HepG2 (cell line): ENCODE data around the gene CEBPA. TPM values are rescaled to one million over a fixed set of nuclear protein-coding genes. Genes with fewer than 3 reads are reported as not detected.
A peak's percentile ranks its signal among the peaks of the same experiment; 100 is the strongest.

ENCODE experiments used
- ASH2L ChIP-seq: fragments of 300-600, 200-600 bp; sonication (generic); IDR thresholded peaks from 2 replicates; pipeline ENCODE4 v1.7.0; 2017; ENCODE audit warnings: low read depth, mild to moderate bottlenecking, moderate library complexity, mixed read lengths, low read length; ENCODE audit not compliant: insufficient read length
- ETS1 ChIP-seq: sonication (generic); formaldehyde crosslinking; IDR thresholded peaks from 2 replicates; pipeline ENCODE4 v1.4.0; 2020; ENCODE audit warnings: missing genetic modification reagents
- FOXJ3 ChIP-seq: sonication (generic); formaldehyde crosslinking; IDR thresholded peaks from 2 replicates; pipeline ENCODE4 v1.4.0; 2020; ENCODE audit warnings: missing genetic modification reagents, mild to moderate bottlenecking, borderline replicate concordance
- GTF3A ChIP-seq: sonication (generic); formaldehyde crosslinking; conservative IDR thresholded peaks from 2 replicates; pipeline ENCODE4 v1.4.0; 2020; ENCODE audit warnings: mild to moderate bottlenecking, missing genetic modification reagents
- PPARG ChIP-seq: conservative IDR thresholded peaks from 2 replicates; pipeline ENCODE4 v1.6.1; 2016; ENCODE audit warnings: missing biosample characterization, missing genetic modification reagents
- RARG ChIP-seq: sonication (generic); formaldehyde crosslinking; IDR thresholded peaks from 2 replicates; pipeline ENCODE4 v1.4.0; 2020; ENCODE audit warnings: low read depth, mild to moderate bottlenecking, missing genetic modification reagents
- SNAI1 ChIP-seq: sonication (generic); formaldehyde crosslinking; IDR thresholded peaks from 2 replicates; pipeline ENCODE4 v1.5.0; 2020; ENCODE audit warnings: mild to moderate bottlenecking, missing genetic modification reagents, borderline replicate concordance
- SNRNP70 ChIP-seq: fragments of 200-400 bp; formaldehyde crosslinking; IDR thresholded peaks from 2 replicates; pipeline ENCODE4 v1.6.1; 2017; ENCODE audit warnings: mild to moderate bottlenecking, low read depth, low read length, moderate library complexity
- ZNF343 ChIP-seq: sonication (generic); formaldehyde crosslinking; IDR thresholded peaks from 2 replicates; pipeline ENCODE4 v1.4.0; 2020; ENCODE audit warnings: mild to moderate bottlenecking, missing genetic modification reagents
- ZNF570 ChIP-seq: sonication (generic); formaldehyde crosslinking; IDR thresholded peaks from 2 replicates; pipeline ENCODE4 v1.4.0; 2020; ENCODE audit warnings: mild to moderate bottlenecking, missing genetic modification reagents, borderline replicate concordance
- ZNF616 ChIP-seq: sonication (generic); formaldehyde crosslinking; IDR thresholded peaks from 2 replicates; pipeline ENCODE4 v1.5.0; 2020; ENCODE audit warnings: low read depth, mild to moderate bottlenecking, missing genetic modification reagents
- polyA plus RNA-seq, 8 experiments: library from polyadenylated mRNA; depleted of rRNA in 3 of 8; stranded (reverse) in 7 of 8; unstranded in 1 of 8; fragments of >200 nt; fragmentation: Illumina TruSeq in 4 of 8; extraction: Trizol in 4 of 8; gene quantifications; 2 replicates each; pipeline versions ENCODE4 v1.2.1 to v1.2.3, GENCODE V29; 2011 to 2016; ENCODE audit warnings: low read depth in 4 of 8, missing spikeins in 1 of 8, mixed read lengths in 1 of 8; ENCODE audit not compliant: insufficient read depth in 1 of 8
- total RNA-seq, 5 experiments: library from RNA; depleted of rRNA; stranded (reverse); fragments of >200 nt; fragmentation: Illumina TruSeq; extraction: Trizol; gene quantifications; 2 replicates each; pipeline ENCODE4 v1.2.3, GENCODE V29; 2016; ENCODE audit warnings: low read depth in 1 of 5
- TF ChIP-seq, protein P1 (sequence below): sonication (generic); formaldehyde crosslinking; IDR thresholded peaks from 2 replicates; pipeline ENCODE4 v1.4.0; 2020; ENCODE audit warnings: missing genetic modification reagents, borderline replicate concordance
- TF ChIP-seq, protein P2 (sequence below), 2 experiments: sonication (generic) in 1 of 2; formaldehyde crosslinking in 1 of 2; IDR thresholded peaks; 2 replicates each; pipeline versions ENCODE4 v1.4.0 to v1.6.1; 2016 to 2020; ENCODE audit warnings: borderline replicate concordance in 1 of 2, low read depth in 1 of 2, mild to moderate bottlenecking in 1 of 2, missing genetic modification reagents in 1 of 2
- TF ChIP-seq, protein P3 (sequence below): sonication (generic); formaldehyde crosslinking; IDR thresholded peaks from 2 replicates; pipeline ENCODE4 v1.5.1; 2020; ENCODE audit warnings: mild to moderate bottlenecking, missing genetic modification reagents, borderline replicate concordance

Gene CEBPA
- total and polyA plus RNA-seq, 2 of the 13 experiments (the other 11 are each of a cell fraction or from before 2014, with no cell fraction given): 24.8 to 103 TPM

- no peak for TF ChIP-seq ZNF343
- TF ChIP-seq ZNF570 (CRISPR knock-in tag): no peak
- no peak for TF ChIP-seq SNAI1 (CRISPR knock-in tag)
- no peak for TF ChIP-seq RARG (CRISPR knock-in tag)
- TF ChIP-seq ASH2L: no peak
- peak; percentile 95 for TF ChIP-seq PPARG (CRISPR knock-in tag)
- TF ChIP-seq, protein P1, sequence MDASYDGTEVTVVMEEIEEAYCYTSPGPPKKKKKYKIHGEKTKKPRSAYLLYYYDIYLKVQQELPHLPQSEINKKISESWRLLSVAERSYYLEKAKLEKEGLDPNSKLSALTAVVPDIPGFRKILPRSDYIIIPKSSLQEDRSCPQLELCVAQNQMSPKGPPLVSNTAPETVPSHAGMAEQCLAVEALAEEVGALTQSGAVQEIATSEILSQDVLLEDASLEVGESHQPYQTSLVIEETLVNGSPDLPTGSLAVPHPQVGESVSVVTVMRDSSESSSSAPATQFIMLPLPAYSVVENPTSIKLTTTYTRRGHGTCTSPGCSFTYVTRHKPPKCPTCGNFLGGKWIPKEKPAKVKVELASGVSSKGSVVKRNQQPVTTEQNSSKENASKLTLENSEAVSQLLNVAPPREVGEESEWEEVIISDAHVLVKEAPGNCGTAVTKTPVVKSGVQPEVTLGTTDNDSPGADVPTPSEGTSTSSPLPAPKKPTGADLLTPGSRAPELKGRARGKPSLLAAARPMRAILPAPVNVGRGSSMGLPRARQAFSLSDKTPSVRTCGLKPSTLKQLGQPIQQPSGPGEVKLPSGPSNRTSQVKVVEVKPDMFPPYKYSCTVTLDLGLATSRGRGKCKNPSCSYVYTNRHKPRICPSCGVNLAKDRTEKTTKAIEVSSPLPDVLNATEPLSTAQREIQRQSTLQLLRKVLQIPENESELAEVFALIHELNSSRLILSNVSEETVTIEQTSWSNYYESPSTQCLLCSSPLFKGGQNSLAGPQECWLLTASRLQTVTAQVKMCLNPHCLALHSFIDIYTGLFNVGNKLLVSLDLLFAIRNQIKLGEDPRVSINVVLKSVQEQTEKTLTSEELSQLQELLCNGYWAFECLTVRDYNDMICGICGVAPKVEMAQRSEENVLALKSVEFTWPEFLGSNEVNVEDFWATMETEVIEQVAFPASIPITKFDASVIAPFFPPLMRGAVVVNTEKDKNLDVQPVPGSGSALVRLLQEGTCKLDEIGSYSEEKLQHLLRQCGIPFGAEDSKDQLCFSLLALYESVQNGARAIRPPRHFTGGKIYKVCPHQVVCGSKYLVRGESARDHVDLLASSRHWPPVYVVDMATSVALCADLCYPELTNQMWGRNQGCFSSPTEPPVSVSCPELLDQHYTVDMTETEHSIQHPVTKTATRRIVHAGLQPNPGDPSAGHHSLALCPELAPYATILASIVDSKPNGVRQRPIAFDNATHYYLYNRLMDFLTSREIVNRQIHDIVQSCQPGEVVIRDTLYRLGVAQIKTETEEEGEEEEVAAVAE (CRISPR knock-in tag): no peak
- no peak for TF ChIP-seq ZNF616 (CRISPR knock-in tag)
- no peak for TF ChIP-seq ETS1 (CRISPR knock-in tag)
- TF ChIP-seq FOXJ3 (CRISPR knock-in tag): no peak
- TF ChIP-seq, protein P2, sequence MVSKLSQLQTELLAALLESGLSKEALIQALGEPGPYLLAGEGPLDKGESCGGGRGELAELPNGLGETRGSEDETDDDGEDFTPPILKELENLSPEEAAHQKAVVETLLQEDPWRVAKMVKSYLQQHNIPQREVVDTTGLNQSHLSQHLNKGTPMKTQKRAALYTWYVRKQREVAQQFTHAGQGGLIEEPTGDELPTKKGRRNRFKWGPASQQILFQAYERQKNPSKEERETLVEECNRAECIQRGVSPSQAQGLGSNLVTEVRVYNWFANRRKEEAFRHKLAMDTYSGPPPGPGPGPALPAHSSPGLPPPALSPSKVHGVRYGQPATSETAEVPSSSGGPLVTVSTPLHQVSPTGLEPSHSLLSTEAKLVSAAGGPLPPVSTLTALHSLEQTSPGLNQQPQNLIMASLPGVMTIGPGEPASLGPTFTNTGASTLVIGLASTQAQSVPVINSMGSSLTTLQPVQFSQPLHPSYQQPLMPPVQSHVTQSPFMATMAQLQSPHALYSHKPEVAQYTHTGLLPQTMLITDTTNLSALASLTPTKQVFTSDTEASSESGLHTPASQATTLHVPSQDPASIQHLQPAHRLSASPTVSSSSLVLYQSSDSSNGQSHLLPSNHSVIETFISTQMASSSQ (IDR thresholded peaks at IDR 0.05; ENCODE audit: low read depth): peak; percentile 45; the same call in 1 of the 2 replicates
- TF ChIP-seq, protein P2 (CRISPR knock-in tag; IDR thresholded peaks at IDR 0.05; ENCODE audit: borderline replicate concordance): peak; percentile 92
- no peak for TF ChIP-seq GTF3A
- TF ChIP-seq SNRNP70: no peak
- TF ChIP-seq, protein P3, sequence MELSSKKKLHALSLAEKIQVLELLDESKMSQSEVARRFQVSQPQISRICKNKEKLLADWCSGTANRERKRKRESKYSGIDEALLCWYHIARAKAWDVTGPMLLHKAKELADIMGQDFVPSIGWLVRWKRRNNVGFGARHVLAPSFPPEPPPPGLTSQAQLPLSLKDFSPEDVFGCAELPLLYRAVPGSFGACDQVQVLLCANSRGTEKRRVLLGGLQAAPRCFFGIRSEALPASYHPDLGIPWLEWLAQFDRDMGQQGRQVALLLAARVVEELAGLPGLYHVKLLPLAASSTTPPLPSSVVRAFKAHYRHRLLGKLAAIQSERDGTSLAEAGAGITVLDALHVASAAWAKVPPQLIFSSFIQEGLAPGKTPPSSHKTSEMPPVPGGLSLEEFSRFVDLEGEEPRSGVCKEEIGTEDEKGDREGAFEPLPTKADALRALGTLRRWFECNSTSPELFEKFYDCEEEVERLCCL (CRISPR knock-in tag): no peak
Observed at GRCh38 chr19:33278403-33279269, 23.7 kb downstream of the CEBPA start (continued).
